NCI-H146 treated with DMSO at 0.1 percent for 48 hours (cell line): ENCODE results near the gene SPHK2.

Source experiments
- DNase-seq: peaks from one replicate; lab custom pipeline; 2025; ENCODE audit not compliant: unreplicated experiment; lab: John Stamatoyannopoulos, UW

The SPHK2 gene

GRCh38 chr19:48635966-48636858, 16.9 kb downstream of the SPHK2 start:
- DNase-seq, result no peak

- peak; percentile 38 for DNase-seq
Measured at GRCh38 chr19:48636859-48637448, 17.6 kb downstream of the SPHK2 start, which contains the start of gene DBP. Gene DBP (minus strand): TSS chr19:48637379. CDS start chr19:48636994, 385 bp downstream.

GRCh38 chr19:48637449-48637947, 18.2 kb downstream of the SPHK2 start:
- DNase-seq, result peak; percentile 96

DNA sequence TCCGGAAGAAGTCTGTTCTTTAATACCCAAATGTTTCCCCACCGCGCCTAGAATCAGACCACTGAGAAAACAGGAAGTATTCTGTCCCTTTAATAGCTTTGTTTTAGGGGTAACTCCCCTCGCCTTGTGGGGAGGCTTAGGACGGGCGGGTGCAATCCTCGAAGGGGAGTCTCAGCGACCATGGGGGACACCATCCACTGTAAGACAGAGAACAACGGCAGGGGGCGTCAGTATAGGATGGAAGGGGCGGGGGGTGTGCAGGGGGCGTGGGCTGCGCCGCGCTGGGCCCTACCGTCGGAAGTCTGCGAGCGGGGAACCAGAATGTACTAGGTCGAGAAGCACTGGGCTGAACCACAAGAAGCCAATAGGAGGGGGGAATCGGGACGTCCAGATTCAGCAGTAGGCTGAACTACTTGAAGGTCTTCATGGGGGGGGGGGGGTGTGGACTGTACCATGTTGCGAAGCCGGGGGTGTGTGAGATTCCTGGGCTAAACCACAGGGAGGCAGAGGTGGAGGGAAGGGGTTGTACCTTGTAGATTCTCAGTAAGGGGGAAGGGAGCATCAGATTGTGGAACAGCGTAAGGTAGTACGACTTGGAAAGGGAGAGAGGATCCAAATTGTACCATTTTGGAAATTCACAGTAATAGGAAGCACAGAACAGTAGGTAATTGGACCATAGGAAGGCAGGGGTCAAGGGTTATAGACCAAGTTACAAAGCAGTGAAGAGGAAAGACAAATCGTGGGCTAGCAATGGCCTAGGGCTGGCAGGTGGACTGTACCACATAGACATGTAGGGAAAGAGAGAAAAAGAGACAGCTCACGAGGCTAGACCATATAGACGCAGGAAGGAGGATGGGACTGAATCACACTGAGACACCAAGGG, 18.9 kb downstream of the SPHK2 start:
- peak; percentile 77 for DNase-seq

GRCh38 chr19:48638831-48639381, 19.6 kb downstream of the SPHK2 start:
- no peak for DNase-seq

- no peak for DNase-seq
Measured at GRCh38 chr19:48639483-48640375, 20.4 kb downstream of the SPHK2 start.

DNA sequence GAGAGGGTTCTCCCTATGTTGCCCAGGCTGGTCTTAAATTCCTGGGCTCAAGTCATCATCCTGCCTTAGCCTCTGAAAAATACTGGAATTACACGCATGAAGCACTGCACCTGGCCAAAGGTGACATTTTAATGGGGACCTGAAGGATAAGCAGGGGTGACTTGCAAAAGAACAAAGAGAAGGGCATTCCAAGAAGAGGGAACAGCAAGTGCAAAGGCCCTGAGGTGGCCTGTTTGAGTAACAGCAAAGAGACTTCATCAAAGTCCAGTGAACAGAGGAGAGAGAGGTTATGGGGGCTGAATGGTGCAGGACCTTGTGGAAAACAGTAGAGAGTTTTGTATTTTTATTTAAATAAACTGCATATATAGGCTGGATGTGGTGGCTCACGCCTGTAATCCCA, 22.5 kb downstream of the SPHK2 start:
- no peak for DNase-seq

- DNase-seq, result no peak
Measured at GRCh38 chr19:48642862-48643261, 23.6 kb downstream of the SPHK2 start.

GRCh38 chr19:48644355-48644754, 25.0 kb downstream of the SPHK2 start:
- DNase-seq, result no peak

DNA sequence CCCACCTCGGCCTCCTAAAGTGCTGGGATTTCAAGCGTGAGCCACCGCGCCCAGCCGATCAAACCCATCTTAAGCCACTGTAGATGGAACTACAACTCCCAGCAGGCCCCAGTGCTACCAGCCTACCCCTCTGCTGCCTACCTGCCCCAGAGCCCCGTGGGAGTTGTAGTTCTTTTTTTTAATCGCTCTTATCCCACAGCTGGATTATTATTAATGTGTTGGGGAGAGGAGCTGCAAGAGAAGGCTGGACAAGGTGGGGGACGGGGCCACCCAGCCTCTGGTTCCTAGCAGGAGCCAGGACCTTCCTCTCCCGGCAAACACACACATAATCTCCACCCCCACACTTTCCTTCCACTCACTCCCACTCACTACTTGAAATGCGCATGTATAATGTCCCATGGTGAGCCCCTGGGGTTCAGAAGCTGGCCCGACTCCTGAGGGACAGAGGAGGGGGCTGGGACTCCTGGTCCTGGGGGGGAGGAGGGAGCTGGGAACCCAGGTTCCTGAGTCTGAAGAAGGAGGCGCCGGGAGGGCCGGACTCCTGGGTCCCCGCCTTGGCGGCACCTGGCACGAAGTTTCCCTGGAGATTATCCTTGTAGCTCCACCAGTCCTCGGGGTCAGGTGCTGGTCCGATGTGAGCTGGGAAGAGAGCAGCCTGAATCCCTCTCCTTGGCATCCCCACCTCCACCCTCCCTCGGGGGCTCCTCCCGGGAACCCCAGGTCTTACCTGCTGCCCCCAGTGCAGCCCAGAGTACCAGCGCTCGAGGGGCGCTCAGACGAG, 25.7 kb downstream of the SPHK2 start:
- DNase-seq, result peak; percentile 48

- no peak for DNase-seq
Measured at GRCh38 chr19:48645620-48646000, 26.3 kb downstream of the SPHK2 start.

GRCh38 chr19:48646001-48646721, 26.9 kb downstream of the SPHK2 start, which contains the start of gene CA11:
Gene CA11 (minus strand): TSS chr19:48646187. CDS start chr19:48645632, 555 bp downstream.
- peak; percentile 91 for DNase-seq

- no peak for DNase-seq
Measured at GRCh38 chr19:48646722-48647216, 27.5 kb downstream of the SPHK2 start.

DNA sequence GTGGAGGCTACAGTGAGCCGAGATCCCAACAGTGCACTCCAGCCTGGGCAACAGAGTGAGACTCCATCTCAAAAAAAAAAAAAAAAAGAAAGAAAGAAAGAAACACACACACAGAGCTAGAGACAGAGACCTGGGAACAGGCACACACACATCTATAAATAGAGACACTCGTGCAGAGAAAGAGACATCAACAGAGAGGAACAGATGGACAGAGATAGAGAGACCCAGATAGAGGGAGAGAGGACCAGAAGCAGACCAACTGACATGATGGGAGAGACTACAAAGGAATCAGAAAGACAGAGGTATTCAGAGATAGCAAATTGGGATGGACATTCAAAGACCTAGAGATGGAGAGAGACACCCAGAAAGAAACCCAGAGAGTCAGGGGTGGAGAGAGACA, 28.8 kb downstream of the SPHK2 start:
- DNase-seq, result no peak

DNA sequence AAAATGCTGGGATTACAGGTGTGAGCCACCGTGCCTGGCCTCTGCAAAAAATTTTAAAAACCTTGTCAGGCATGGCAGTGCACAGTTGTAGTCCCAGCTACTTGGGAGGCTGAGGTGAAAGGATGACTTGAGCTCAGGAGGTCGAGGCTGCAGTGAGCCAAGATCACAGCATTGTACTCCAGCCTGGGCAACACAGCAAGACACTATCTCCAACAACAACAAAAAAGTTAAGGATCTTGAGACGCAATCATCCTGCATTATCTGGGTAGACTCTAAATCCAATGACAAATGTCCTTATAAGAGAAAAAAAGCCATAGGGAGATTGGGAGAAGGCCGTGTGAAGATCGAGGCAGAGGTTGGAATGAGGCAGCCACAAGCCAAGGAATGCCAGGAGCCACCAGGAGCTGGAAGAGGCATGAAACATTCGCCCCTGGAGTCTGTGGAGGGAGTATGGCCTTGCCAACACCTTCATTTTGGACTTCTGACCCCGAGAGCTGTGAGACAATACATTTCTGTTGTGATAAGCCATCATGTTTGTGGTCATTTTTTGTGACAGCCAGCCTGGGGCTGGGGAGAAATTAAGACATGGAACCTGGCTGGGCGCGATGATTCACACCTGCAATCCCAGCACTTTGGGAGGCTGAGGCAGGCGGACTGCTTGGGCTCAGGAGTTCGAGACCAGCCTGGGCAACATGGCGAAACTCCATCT, 31.8 kb downstream of the SPHK2 start:
- no peak for DNase-seq

GRCh38 chr19:48651683-48652048, 32.4 kb downstream of the SPHK2 start:
- DNase-seq, result no peak

DNA sequence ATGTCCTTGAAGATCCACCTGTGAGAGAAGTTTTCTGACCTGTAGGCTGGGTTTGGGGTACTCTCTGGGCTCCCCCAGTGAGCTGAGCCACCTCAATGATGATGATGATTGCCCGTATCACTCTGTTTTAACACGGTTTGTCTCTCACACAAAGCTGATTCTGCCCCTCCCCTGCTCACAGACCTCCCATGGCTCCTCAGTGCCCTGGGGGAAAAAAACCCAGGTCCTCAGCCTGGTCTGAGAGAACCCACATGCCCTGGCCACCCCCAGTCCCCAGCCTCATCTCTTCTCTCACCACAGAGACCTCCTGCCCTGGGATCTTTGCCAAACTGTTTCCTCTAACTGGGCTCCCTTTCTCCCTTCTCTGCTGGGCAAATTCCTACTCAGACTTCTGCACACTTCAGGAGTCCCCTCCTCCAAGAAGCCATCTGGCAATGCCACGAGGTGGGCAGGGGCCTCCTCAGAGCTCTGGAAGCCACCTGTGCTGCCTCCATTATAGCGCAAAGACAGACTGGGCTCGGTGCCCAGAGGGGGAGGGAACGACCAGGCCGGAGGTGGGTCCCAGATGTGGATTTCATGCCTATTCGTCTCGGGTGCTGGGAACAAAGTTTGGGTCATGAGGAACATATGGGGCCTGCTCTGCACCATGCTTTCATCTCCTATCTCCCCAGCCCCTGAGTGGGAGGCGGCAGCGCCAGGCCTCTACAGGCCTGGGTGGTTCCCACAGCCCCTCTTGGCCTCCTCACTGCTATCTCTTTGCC, 35.2 kb downstream of the SPHK2 start:
- DNase-seq, result no peak
